Right lung (tissue), 5 donors: ENCODE measurements around the gene IP6K1. TPM values are rescaled to one million over a fixed set of nuclear protein-coding genes. Genes with fewer than 3 reads are reported as not detected.

Source experiments
- DNase-seq, 2 donors: peaks; one replicate each; pipeline ENCODE4 v3.0.0-alpha.2; 2013
- polyA plus RNA-seq, 5 donors: library from polyadenylated mRNA; unstranded; fragments of 120-200 nt; gene quantifications; one replicate each; pipeline versions ENCODE4 v1.2.1 to v1.2.3, GENCODE V29; 2013; ENCODE audit warnings: inconsistent platforms in 1 of 5, low replicate concordance in 1 of 5; ENCODE audit not compliant: insufficient read length in 5 of 5, insufficient read depth in 1 of 5

IP6K1 gene
- polyA plus RNA-seq, 5 donors = 37.1 to 50.3 (median 44.5) TPM

DNA sequence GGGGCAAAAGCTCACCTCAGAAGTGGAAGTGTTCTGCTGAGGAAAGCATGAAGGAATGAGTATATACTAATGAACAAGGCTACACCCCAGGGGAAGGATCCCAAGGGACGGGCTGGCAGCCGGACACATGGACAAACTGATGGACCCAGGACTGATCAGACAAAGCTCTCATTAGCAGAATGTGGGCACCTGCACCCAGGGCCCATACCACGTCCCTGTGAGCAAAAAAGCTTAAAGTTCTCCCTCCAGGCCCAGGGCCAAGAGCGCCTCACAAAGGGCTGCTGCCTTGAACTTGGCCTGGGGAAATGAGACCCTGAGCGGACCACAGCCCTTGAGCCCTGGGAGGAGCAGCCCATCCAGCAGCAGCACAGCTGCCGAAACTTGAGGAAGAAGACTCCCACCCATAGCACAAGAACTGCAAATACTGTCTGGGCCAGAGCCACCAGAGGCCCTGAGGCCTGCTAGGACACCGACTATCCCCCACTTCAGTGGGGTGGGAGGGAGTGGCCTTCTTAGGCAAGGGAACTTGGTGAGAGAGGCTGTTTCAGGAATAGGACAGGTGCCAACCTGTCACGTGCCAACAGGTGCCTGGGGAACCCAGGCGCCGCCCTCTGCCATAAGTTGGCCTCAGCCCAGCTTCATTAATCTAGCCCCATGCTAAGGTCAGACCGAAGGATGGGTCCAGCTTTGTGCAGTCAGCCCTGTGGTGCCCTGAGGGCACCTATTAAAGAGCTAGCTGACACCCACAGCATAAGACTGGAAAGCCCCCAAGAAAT is 60.2 kb downstream of the IP6K1 start:
- DNase-seq = no peak

- DNase-seq = no peak
Measured at GRCh38 chr3:49724586-49724985, 61.8 kb downstream of the IP6K1 start.

- peak; percentile 94 to 96 for DNase-seq
Measured at GRCh38 chr3:49723628-49724551, 62.5 kb downstream of the IP6K1 start, which contains the start of gene GMPPB. GMPPB (minus strand) TSS chr3:49723951; CDS start chr3:49723726, 225 bp downstream.

- DNase-seq = peak; percentile 23
Measured at GRCh38 chr3:49723296-49723627, 63.1 kb downstream of the IP6K1 start.

GRCh38 chr3:49722896-49723295 is 63.4 kb downstream of the IP6K1 start:
- DNase-seq = no peak

GRCh38 chr3:49721896-49722781 is 64.2 kb downstream of the IP6K1 start:
- DNase-seq = no peak

GRCh38 chr3:49721596-49721895 is 64.8 kb downstream of the IP6K1 start:
- DNase-seq = no peak

DNA sequence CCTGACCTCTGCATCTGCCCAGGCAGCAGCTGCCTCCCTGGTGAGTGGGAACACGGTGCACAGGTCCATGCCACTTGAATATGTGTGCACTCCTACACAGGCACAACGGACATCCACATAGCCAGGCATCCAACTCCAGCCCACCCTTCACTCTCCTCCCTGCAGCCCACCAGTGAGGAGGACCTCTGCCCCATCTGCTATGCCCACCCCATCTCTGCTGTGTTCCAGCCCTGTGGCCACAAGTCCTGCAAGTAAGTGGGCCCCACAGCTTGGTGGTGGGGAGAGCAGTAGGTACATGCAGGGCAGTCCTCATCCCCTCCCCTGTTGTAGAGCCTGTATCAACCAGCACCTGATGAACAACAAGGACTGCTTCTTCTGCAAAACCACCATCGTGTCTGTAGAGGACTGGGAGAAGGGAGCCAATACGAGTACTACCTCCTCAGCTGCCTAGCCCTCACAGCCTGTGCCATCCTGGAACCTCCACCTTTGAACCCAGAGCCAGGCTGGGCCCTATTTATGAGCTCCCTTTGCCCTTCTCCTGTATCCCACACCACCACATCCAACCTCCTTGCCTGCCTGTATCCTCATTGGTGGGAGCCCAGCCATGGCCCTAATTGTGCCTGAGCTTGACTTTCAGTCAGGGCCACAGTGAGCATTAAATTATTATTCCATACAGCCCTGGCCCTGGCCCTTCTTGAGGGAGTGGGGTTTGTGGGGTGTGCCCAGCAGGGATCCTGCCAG is 65.3 kb downstream of the IP6K1 start:
- DNase-seq = no peak

DNA sequence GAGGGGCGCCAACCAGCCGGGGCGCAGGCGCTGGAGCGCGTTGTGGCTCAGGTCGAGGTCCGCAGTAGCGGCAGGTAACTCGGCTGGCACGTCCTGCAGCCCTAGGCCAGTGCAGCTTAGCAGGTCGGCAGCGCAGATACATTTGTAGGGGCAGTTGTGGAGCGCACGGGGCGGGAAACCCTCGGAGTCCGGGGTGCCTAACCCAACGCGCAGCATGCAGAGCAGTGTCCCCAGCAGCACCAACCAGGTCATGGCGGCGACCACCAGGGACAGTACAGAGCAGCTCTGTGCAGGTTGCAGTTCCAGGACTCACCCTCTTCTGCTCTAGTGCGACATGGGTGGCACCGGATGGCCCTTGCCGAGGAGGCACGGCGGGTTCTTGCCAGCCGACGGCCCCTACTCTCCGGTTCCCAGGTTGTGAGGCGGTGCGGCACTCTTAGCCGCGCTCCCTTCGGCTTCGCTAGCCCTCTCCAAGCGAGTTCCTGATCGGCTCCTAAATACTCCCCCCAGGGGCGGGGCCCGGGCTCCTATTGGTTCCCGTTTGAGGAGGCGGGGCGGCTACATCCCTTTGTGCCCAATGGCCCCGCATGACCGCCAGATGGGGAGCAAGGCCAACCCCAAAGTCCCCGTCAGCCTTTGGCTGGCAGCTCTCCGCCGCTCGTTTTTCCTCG is 67.0 kb downstream of the IP6K1 start, which contains the start of gene AMIGO3:
AMIGO3 (minus strand) TSS at position 471 of the 671 bp plus-strand sequence; CDS start at position 252, 219 bp downstream.
- peak; percentile 90 for DNase-seq

- DNase-seq = no peak
Measured at GRCh38 chr3:49718858-49719213, 67.5 kb downstream of the IP6K1 start.

DNA sequence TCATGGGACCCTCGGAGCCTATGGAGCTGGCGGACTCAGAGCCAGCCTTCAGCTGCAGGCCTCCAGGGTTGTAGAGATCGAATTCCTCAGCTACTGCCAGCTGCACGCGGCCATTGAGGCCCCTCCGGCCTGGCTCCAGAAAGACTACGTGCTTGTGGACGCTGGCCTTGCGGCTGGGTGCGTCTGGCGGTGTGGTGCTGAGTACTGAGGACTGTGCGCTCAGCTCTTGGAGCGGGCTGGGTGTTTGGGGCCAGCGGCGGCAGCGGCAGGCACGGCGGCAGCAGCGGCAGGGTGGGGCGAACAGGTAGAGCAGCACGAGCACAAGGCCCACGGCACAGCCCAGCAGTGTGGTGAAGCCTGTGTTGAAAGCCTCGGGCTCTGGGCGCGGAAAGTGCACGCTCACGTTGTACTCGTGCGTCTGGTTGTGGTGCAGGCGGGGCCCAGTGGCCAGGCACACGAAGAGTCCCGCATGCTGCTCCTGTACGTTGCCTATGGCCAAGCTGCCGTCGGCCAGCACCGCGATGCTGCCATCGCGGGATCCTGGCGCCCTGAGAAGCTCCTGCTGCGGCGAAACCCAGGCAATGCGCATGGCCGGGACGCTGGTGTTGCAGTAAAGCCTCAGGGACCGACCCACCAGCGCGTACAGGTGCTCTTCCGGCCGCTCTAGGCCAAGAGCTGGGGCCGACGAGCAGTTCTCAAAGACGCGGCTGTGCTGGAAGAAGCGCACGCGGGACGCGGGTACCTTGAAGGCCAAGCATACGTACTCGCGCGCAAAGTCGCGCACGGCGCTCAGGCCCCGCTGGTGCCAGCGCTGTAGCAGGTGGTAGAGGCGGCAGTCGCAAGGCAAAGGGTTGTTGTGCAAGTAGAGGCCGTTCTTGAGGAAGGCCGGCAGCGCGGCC is 68.1 kb downstream of the IP6K1 start:
- no peak for DNase-seq

GRCh38 chr3:49717211-49717958 is 69.0 kb downstream of the IP6K1 start:
- no peak for DNase-seq

- DNase-seq = no peak
Measured at GRCh38 chr3:49716691-49717210, 69.6 kb downstream of the IP6K1 start.

GRCh38 chr3:49716169-49716568 is 70.2 kb downstream of the IP6K1 start:
- DNase-seq = no peak

DNA sequence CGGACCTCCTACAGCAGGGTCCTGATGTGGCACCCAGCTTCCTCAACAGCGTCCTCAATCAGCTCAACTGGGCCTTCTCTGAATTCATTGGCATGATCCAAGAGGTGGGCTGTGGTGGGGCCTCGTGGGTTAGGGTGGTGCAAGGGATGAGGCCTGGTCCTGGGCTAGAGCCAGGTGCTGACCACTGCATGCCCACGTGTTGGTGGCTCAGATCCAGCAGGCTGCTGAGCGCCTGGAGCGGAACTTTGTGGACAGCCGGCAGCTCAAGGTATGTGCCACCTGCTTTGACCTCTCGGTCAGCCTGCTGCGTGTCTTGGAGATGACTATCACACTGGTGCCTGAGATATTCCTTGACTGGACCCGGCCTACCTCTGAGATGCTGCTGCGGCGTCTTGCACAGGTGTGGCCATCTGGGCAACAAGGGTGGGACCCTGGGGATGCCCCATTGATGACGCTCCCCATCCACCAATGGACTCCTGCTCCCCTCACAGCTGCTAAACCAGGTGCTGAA is 70.7 kb downstream of the IP6K1 start:
- no peak for DNase-seq

- DNase-seq = no peak
Measured at GRCh38 chr3:49714728-49715550, 71.4 kb downstream of the IP6K1 start.

GRCh38 chr3:49713336-49714105 is 72.8 kb downstream of the IP6K1 start:
- no peak for DNase-seq
